Brain microvascular endothelial cell (primary cell): ENCODE results near the gene UBXN1.

Experiments
- DNase-seq: peaks from one replicate; pipeline ENCODE4 v3.0.0-alpha.2; 2020
- H3K27ac ChIP-seq: fragments of 250-450 bp; sonication (Bioruptor Pico); 2 replicates; pipeline ENCODE4 v1.5.1; 2020; ENCODE audit warnings: mild to moderate bottlenecking, moderate library complexity
- H3K27me3 ChIP-seq: fragments of 250-450 bp; sonication (Bioruptor Pico); replicated peaks from 2 replicates; pipeline ENCODE4 v1.5.1; 2020; ENCODE audit warnings: mild to moderate bottlenecking
- H3K36me3 ChIP-seq: fragments of 250-450 bp; sonication (Bioruptor Pico); replicated peaks from 2 replicates; pipeline ENCODE4 v1.5.1; 2020; ENCODE audit warnings: mild to moderate bottlenecking
- H3K4me3 ChIP-seq: 2 replicates; pipeline ENCODE4 v1.5.1; 2011; ENCODE audit warnings: low read depth, mild to moderate bottlenecking, control low read depth, low read length, moderate library complexity
- in situ Hi-C: cut with HindIII; loops from 2 replicates; pipeline ENCODE4 v1.10.0; 2017; ENCODE audit warnings: low sequenced_read_pairs, low pct_ligation_motif_present
- TF ChIP-seq, protein P1 (sequence below): IDR thresholded peaks from 2 replicates; pipeline ENCODE4 v1.5.1; 2011; ENCODE audit warnings: low read depth, mild to moderate bottlenecking, moderate library complexity, low read length, control low read depth, inconsistent platforms; ENCODE audit errors: missing control alignments

UBXN1 gene

DNA sequence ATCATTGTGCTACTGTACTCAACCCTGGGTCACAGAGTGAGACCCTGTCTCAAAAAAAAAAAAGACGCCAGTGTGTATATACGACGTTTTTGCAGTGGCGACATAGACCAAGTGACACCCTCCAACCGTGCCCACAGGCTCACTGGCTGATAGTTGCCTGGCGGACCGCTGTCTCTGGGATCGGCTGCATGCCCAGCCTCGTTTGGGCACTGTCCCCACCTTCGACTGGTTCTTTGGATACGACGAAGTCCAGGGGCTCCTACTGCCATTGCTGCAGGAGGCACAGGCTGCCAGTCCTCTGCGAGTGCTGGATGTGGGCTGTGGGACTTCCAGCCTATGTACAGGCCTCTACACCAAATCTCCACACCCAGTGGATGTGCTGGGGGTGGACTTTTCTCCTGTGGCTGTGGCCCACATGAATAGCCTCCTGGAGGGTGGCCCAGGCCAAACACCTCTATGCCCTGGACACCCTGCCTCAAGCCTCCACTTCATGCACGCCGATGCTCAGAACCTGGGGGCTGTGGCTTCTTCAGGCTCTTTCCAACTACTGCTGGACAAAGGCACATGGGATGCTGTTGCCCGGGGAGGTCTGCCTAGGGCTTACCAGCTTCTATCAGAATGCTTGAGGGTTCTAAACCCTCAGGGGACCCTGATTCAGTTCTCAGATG, 12.5 kb downstream of the UBXN1 start:
- in situ Hi-C loops: no loop called here
- Histone ChIP-seq H3K27ac (no peak overlapping the region), H3K36me3 (peaks cover 21% of the 10 kb centered on the region), H3K27me3 (no peaks in the 10 kb centered on the region), H3K4me3 (peak overlapping the region; percentile 92)
- no peak for DNase-seq
- TF ChIP-seq, protein P1, sequence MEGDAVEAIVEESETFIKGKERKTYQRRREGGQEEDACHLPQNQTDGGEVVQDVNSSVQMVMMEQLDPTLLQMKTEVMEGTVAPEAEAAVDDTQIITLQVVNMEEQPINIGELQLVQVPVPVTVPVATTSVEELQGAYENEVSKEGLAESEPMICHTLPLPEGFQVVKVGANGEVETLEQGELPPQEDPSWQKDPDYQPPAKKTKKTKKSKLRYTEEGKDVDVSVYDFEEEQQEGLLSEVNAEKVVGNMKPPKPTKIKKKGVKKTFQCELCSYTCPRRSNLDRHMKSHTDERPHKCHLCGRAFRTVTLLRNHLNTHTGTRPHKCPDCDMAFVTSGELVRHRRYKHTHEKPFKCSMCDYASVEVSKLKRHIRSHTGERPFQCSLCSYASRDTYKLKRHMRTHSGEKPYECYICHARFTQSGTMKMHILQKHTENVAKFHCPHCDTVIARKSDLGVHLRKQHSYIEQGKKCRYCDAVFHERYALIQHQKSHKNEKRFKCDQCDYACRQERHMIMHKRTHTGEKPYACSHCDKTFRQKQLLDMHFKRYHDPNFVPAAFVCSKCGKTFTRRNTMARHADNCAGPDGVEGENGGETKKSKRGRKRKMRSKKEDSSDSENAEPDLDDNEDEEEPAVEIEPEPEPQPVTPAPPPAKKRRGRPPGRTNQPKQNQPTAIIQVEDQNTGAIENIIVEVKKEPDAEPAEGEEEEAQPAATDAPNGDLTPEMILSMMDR: no peak

DNA sequence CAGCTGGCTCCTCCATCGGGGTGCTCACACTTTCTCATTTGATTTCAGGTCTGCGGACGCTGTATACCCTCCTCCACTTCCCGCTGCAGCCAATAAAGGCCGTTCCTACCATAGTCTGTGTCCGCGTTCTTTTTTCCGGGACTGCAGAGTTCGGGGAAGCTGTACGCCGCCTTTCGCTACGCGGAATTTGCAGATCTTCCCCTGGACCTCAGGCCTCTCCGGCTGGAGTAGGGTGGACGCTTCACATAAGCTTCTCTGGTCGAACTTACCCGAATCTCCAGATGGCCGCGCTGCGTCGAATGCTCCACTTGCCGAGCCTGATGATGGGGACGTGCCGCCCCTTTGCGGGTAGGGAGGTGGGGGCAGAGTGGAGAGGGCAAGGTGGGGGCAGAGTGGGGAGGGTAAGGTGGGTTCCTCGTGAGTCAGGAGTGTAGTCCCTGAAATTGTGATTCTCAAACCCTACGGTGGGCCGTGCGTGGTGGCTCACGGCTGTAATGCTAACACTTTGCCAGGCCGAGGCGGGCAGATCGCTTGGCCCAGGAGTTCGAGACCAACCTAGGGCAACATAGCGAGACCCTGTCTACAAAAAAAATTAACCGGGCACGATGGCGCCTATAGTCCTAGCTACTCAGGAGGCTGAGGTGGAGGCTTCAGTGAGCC, 13.1 kb downstream of the UBXN1 start:
- in situ Hi-C loops: no loop called here
- peak overlapping the region; percentile 69 for H3K27ac ChIP-seq
- DNase-seq: peak; percentile 52
- H3K4me3 ChIP-seq: peak overlapping the region; percentile 92
- TF ChIP-seq, protein P1: no peak
- no peaks in the 10 kb centered on the region for H3K27me3 ChIP-seq
- H3K36me3 ChIP-seq: peaks cover 21% of the 10 kb centered on the region

DNA sequence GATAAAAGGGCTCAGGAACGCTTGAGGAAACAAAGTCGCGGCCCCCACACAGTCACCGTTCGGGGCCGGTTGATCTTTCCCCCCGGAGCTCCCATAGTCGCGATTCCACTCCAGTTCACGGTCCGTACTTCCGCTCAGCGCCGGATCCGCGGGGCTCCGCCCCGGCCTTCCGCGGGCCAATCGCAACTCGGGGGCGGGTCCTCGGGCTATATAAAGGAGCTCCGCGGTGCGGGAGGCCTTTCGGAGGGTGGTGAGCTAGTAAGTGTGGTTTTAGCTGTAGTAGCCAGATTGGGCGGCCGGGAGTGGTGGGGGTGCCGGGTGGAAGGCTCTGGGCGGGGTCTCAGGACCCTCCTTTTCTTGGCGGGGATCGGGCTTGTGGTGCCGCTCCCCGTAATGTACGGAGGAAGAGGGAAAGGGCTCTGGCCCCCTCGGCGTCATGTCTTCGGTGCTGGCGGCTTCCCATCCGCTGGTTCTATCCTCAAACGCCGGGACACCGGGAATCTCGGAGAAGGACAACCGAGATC, 13.7 kb downstream of the UBXN1 start, which contains the start of the genes C11orf98 and CSKMT:
TSS of gene C11orf98 (minus strand) at position 136 of the 524 bp plus-strand sequence. CDS start at position 95, 41 bp downstream.
TSS of gene CSKMT (plus strand) at position 238 of the 524 bp plus-strand sequence. CDS start 568 bp downstream, outside the sequence.
- TF ChIP-seq, protein P1: no peak
- Histone ChIP-seq H3K27me3 (no peaks in the 10 kb centered on the region), H3K27ac (peak within 1 kb of the TSS; percentile 69), H3K36me3 (peaks cover 21% of the 10 kb centered on the region), H3K4me3 (peak within 1 kb of the TSS; percentile 92)
- DNase-seq: peak; percentile 92
- in situ Hi-C loops: no loop called here

DNA sequence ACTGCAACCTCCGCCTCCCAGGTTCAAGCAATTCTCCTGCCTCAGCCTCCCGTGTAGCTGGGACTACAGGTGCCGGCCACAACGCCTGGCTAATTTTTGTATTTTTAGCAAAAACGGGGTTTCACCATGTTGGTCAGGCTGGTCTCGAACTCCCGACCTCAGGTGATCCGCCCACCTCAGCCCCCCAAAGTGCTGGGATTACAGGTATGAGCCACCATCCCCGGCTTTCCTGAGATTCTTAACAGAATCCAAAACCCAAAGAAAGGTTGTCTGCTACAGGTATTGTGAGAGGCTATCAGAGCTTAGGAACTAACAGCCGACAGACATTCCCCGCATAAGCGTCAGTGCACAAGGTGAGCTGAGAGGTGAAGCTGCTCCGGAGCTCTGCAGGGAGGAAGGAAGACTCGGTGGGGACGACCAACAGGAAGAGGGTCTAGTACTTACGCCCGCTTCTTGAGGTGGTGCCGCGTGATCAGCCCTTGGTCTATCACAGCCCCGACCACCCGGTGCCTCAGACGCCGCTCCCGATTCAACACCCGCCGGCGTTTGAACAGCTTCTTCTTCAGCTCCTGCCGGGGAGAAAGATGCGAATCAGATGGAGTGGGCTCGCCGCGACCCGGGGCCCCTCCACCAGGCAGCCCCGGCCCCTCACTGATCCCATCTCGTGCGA, 14.3 kb downstream of the UBXN1 start:
- no peak for DNase-seq
- peak overlapping the region; percentile 92 for H3K4me3 ChIP-seq
- TF ChIP-seq, protein P1: no peak
- H3K27me3 ChIP-seq: no peaks in the 10 kb centered on the region
- H3K36me3 ChIP-seq: peaks cover 21% of the 10 kb centered on the region
- peak overlapping the region; percentile 69 for H3K27ac ChIP-seq
- in situ Hi-C loops: no loop called here

DNA sequence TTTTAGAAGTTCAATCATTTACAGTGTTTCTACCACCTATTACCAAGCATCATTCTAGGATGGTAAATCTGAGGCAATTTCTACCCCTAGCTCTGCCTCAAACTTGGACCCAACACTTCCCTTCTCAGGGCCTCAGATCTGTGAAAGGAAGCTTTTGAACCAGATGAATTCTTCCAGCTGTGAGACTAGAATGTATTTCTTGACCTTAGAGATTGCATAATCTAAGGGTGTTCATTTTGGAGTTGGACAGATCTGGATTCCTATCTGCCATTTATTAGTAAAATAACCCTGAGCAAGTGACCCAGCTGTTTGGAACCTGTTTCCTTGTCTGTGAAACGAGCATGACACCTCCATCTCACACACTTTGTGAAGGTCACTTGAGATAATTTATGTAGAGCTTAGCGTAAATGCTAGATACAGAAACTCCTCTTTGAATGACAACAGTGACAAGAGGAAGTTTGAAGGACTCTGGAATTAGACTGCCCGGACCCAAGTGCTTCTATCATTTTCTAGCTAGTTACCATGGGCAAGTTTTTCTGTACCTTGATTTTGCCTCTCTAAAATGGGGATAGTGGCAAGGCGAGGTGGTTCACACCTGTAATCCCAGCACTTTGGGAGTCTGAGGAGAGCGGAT, 22.0 kb downstream of the UBXN1 start:
- in situ Hi-C loops: no loop called here
- TF ChIP-seq, protein P1: no peak

More for the DNA sequence above, 22.0 kb downstream of the UBXN1 start:
- Histone ChIP-seq H3K27ac (no peak overlapping the region), H3K27me3 (no peaks in the 10 kb centered on the region), H3K4me3 (no peak overlapping the region), H3K36me3 (no peaks in the 10 kb centered on the region)
- DNase-seq: no peak
